ENCODE results near the gene MS4A14.

Gene MS4A14

DNA sequence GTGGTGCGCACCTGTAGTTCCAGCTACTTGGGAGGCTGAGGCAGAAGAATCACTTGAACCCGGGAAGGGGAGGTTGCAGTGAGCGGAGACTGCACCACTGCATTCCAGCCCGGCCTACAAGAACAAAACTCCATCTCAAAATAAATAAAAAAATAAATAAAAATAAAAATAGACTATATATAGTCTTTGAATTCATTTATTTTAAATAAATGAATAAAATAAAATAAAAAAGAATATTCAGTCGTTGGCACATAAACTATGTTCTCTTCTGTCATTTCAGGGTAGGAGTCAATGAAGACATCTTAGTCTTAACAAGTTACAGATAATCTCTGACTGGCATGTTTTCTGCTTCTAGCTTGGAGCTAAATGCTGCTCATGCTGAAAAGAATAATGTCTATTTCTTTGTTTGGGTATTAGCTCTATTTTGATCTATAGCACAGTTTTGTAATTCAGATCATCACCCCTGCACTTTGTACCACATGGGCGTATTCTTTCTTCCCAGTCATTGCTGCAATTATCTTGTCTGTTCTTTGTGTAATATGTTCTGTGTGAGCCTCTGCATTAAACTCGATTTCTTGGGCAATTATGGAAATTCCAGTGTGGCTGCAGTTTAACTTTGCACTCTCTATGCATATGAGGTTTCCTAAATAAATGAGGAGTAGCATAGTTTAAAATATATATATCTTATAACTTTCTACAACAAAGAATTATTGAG, 1.4 kb upstream of the MS4A14 start:
- Histone ChIP-seq H2AFZ (ENCODE audit: insufficient read depth, low read length, poor library complexity) (no peak overlapping the region), H3K79me1 (ENCODE audit: low read length) (no peaks in the 10 kb centered on the region), H2BK5ac (ENCODE audit: low read depth, low read length, poor library complexity) (no peak overlapping the region), H3K9ac (ENCODE audit: low read length) (no peak overlapping the region), H3K4me3 (ENCODE audit: low read depth, low read length) (no peak overlapping the region), H2BK120ac (ENCODE audit: insufficient read depth, low read length, poor library complexity) (no peak overlapping the region), H3K4ac (ENCODE audit: low read depth, low read length) (no peak overlapping the region), H3K27me3 (ENCODE audit: insufficient read depth, low read length) (no peaks in the 10 kb centered on the region), H3K9me3 (ENCODE audit: insufficient read depth, low read depth, low read length) (no peaks in the 10 kb centered on the region), H3K18ac (ENCODE audit: low read length) (no peak overlapping the region), H4K91ac (ENCODE audit: low read depth, low read length) (no peak overlapping the region), H3K4me2 (ENCODE audit: low read length) (no peak overlapping the region), H3K79me2 (ENCODE audit: control insufficient read depth, insufficient read depth, low read length, poor library complexity) (no peaks in the 10 kb centered on the region), H3K23ac (ENCODE audit: low read length) (no peak overlapping the region), H2BK12ac (ENCODE audit: low read length) (no peak overlapping the region), H4K12ac (ENCODE audit: low read depth, low read length) (no peak overlapping the region), H3K14ac (ENCODE audit: low read length) (no peak overlapping the region), H2AK5ac (ENCODE audit: low read length) (no peak overlapping the region), H3K36me3 (ENCODE audit: control insufficient read depth in 1 of 2, insufficient read depth in 2 of 2, low read length in 2 of 2) (no peaks in the 10 kb centered on the region), H3K4me1 (ENCODE audit: control insufficient read depth in 1 of 2, insufficient read depth in 2 of 2, low read length in 2 of 2) (no peaks in the 10 kb centered on the region), H4K8ac (ENCODE audit: low read depth, low read length) (no peak overlapping the region), H3K27ac (ENCODE audit: low read depth, low read length) (no peak overlapping the region)
- peak in 1 of 2 donors; percentile 40 for DNase-seq
- no CpG with 5 or more reads among the region's 7 CpGs for WGBS (ENCODE audit: extremely low coverage, insufficient coverage, insufficient read length)

DNA sequence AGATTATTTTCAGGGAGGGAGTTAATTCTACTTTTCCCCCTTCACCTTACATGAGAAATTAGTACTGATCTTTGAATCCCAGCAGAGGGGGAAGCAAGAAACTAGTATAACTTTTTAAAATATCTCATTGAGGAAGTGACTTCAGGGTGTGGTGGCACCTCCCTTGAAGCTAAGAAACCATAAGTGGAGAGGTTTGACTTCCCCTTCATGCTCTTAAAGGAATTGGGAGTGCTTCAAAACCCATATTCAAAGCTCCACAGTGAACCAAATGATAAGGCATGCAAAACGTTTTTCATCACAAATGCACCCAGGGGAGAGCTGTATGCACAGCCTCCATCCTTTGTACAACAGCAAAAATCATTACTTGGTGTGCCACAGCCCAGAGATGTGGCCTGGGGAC, 540 bp downstream of the MS4A14 start:
- no peak overlapping the region for H2BK5ac ChIP-seq (ENCODE audit: low read depth, low read length, poor library complexity)
- no peak overlapping the region for H3K18ac ChIP-seq (ENCODE audit: low read length)
- H3K79me1 ChIP-seq (ENCODE audit: low read length), result no peaks in the 10 kb centered on the region
- no peak overlapping the region for H2AFZ ChIP-seq (ENCODE audit: insufficient read depth, low read length, poor library complexity)
- no peaks in the 10 kb centered on the region for H3K27me3 ChIP-seq (ENCODE audit: insufficient read depth, low read length)
- no peak overlapping the region for H3K27ac ChIP-seq (ENCODE audit: low read depth, low read length)
- no peak overlapping the region for H2AK5ac ChIP-seq (ENCODE audit: low read length)
- no peak overlapping the region for H3K23ac ChIP-seq (ENCODE audit: low read length)
- no peak overlapping the region for H2BK12ac ChIP-seq (ENCODE audit: low read length)
- H2BK120ac ChIP-seq (ENCODE audit: insufficient read depth, low read length, poor library complexity), result no peak overlapping the region
- H3K9me3 ChIP-seq (ENCODE audit: insufficient read depth, low read depth, low read length), result no peaks in the 10 kb centered on the region
- no CpG with 5 or more reads among the region's 1 CpG for WGBS (ENCODE audit: extremely low coverage, insufficient coverage, insufficient read length)
- H4K8ac ChIP-seq (ENCODE audit: low read depth, low read length), result no peak overlapping the region
- H3K9ac ChIP-seq (ENCODE audit: low read length), result no peak overlapping the region
- no peaks in the 10 kb centered on the region for H3K79me2 ChIP-seq (ENCODE audit: control insufficient read depth, insufficient read depth, low read length, poor library complexity)
- H3K36me3 ChIP-seq (ENCODE audit: control insufficient read depth in 1 of 2, insufficient read depth in 2 of 2, low read length in 2 of 2), result no peaks in the 10 kb centered on the region
- H3K14ac ChIP-seq (ENCODE audit: low read length), result no peak overlapping the region
- no peak overlapping the region for H3K4me2 ChIP-seq (ENCODE audit: low read length)
- H4K12ac ChIP-seq (ENCODE audit: low read depth, low read length), result no peak overlapping the region
- H3K4me3 ChIP-seq (ENCODE audit: low read depth, low read length), result no peak overlapping the region
- no peak overlapping the region for H4K91ac ChIP-seq (ENCODE audit: low read depth, low read length)
- H3K4ac ChIP-seq (ENCODE audit: low read depth, low read length), result no peak overlapping the region
- no peak for DNase-seq
- H3K4me1 ChIP-seq (ENCODE audit: control insufficient read depth in 1 of 2, insufficient read depth in 2 of 2, low read length in 2 of 2), result no peaks in the 10 kb centered on the region

DNA sequence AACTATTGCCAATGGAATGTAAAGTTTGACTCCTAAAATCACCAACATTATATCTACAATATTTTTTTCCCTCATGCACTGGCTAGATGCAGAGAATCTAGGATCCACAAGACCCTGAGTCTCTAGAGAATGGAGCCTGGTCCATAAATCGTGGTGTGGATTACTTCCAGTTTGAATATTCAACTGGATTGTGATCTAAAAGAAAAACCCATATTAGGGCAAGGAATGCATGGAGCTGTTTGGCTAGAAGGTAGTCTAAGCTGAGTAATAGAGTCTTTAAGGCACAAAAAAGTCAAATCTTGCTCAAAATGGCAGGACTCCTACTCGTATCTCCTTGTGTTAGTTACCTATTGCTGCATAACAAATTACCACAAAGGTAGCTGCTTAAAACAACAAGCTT, 23.8 kb downstream of the MS4A14 start:
- no peak overlapping the region for H3K18ac ChIP-seq (ENCODE audit: low read length)
- H2AFZ ChIP-seq (ENCODE audit: insufficient read depth, low read length, poor library complexity), result no peak overlapping the region
- DNase-seq, result no peak
- H3K4me2 ChIP-seq (ENCODE audit: low read length), result no peak overlapping the region
- H3K14ac ChIP-seq (ENCODE audit: low read length), result no peak overlapping the region
- no peaks in the 10 kb centered on the region for H3K4me1 ChIP-seq (ENCODE audit: control insufficient read depth in 1 of 2, insufficient read depth in 2 of 2, low read length in 2 of 2)
- no peaks in the 10 kb centered on the region for H3K79me2 ChIP-seq (ENCODE audit: control insufficient read depth, insufficient read depth, low read length, poor library complexity)
- no peaks in the 10 kb centered on the region for H3K36me3 ChIP-seq (ENCODE audit: control insufficient read depth in 1 of 2, insufficient read depth in 2 of 2, low read length in 2 of 2)
- no peak overlapping the region for H3K23ac ChIP-seq (ENCODE audit: low read length)
- no peak overlapping the region for H4K91ac ChIP-seq (ENCODE audit: low read depth, low read length)
- H2BK12ac ChIP-seq (ENCODE audit: low read length), result no peak overlapping the region
- H3K9me3 ChIP-seq (ENCODE audit: insufficient read depth, low read depth, low read length), result no peaks in the 10 kb centered on the region
- H2BK5ac ChIP-seq (ENCODE audit: low read depth, low read length, poor library complexity), result no peak overlapping the region
- H3K27me3 ChIP-seq (ENCODE audit: insufficient read depth, low read length), result no peaks in the 10 kb centered on the region
- no peak overlapping the region for H2AK5ac ChIP-seq (ENCODE audit: low read length)
- WGBS (ENCODE audit: extremely low coverage, insufficient coverage, insufficient read length), result no CpG with 5 or more reads among the region's 2 CpGs
- H3K4me3 ChIP-seq (ENCODE audit: low read depth, low read length), result no peak overlapping the region
- no peak overlapping the region for H4K8ac ChIP-seq (ENCODE audit: low read depth, low read length)
- H2BK120ac ChIP-seq (ENCODE audit: insufficient read depth, low read length, poor library complexity), result no peak overlapping the region
- no peak overlapping the region for H3K27ac ChIP-seq (ENCODE audit: low read depth, low read length)
- H3K79me1 ChIP-seq (ENCODE audit: low read length), result no peaks in the 10 kb centered on the region
- H3K4ac ChIP-seq (ENCODE audit: low read depth, low read length), result no peak overlapping the region
- H4K12ac ChIP-seq (ENCODE audit: low read depth, low read length), result no peak overlapping the region
- H3K9ac ChIP-seq (ENCODE audit: low read length), result no peak overlapping the region

DNA sequence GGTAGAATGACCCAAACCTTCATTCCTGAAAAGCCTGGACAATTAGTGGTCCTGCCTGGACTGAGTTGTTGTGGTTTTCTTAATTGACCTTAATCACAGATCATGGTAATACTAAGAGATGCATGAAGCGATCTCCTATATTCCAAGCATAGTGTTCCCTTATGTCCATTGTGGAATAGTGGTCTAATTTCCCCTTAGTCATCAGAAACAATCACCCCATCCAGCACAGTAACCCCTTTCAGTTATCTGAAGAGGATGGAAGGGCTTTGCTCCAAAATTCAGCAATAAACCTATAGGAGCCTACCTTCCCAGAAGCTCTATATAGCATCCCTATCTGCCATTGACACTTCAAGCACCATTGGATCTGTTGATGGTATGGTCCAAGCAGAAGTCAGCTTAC, 26.4 kb downstream of the MS4A14 start:
- WGBS (ENCODE audit: extremely low coverage, insufficient coverage, insufficient read length), result no CpG with 5 or more reads among the region's 1 CpG
- no peak overlapping the region for H3K23ac ChIP-seq (ENCODE audit: low read length)

More for the DNA sequence above, 26.4 kb downstream of the MS4A14 start:
- Histone ChIP-seq H2BK12ac (ENCODE audit: low read length) (no peak overlapping the region), H4K12ac (ENCODE audit: low read depth, low read length) (no peak overlapping the region), H3K4me3 (ENCODE audit: low read depth, low read length) (no peak overlapping the region), H3K9ac (ENCODE audit: low read length) (no peak overlapping the region), H3K79me2 (ENCODE audit: control insufficient read depth, insufficient read depth, low read length, poor library complexity) (no peaks in the 10 kb centered on the region), H3K18ac (ENCODE audit: low read length) (no peak overlapping the region), H3K27me3 (ENCODE audit: insufficient read depth, low read length) (no peaks in the 10 kb centered on the region), H3K27ac (ENCODE audit: low read depth, low read length) (no peak overlapping the region), H3K4me2 (ENCODE audit: low read length) (no peak overlapping the region), H3K14ac (ENCODE audit: low read length) (no peak overlapping the region), H3K4ac (ENCODE audit: low read depth, low read length) (no peak overlapping the region), H3K4me1 (ENCODE audit: control insufficient read depth in 1 of 2, insufficient read depth in 2 of 2, low read length in 2 of 2) (no peaks in the 10 kb centered on the region), H2BK120ac (ENCODE audit: insufficient read depth, low read length, poor library complexity) (no peak overlapping the region), H4K8ac (ENCODE audit: low read depth, low read length) (no peak overlapping the region), H3K36me3 (ENCODE audit: control insufficient read depth in 1 of 2, insufficient read depth in 2 of 2, low read length in 2 of 2) (no peaks in the 10 kb centered on the region), H2AK5ac (ENCODE audit: low read length) (no peak overlapping the region), H3K9me3 (ENCODE audit: insufficient read depth, low read depth, low read length) (no peaks in the 10 kb centered on the region), H4K91ac (ENCODE audit: low read depth, low read length) (no peak overlapping the region), H3K79me1 (ENCODE audit: low read length) (no peaks in the 10 kb centered on the region), H2BK5ac (ENCODE audit: low read depth, low read length, poor library complexity) (no peak overlapping the region), H2AFZ (ENCODE audit: insufficient read depth, low read length, poor library complexity) (no peak overlapping the region)
- DNase-seq, result no peak
